Brain microvascular endothelial cell (primary cell): ENCODE results near the gene BAHD1.

ENCODE experiments used
- DNase-seq: peaks from one replicate; pipeline ENCODE4 v3.0.0-alpha.2; 2020
- H3K27ac ChIP-seq: fragments of 250-450 bp; sonication (Bioruptor Pico); 2 replicates; pipeline ENCODE4 v1.5.1; 2020; ENCODE audit warnings: mild to moderate bottlenecking, moderate library complexity
- H3K27me3 ChIP-seq: fragments of 250-450 bp; sonication (Bioruptor Pico); replicated peaks from 2 replicates; pipeline ENCODE4 v1.5.1; 2020; ENCODE audit warnings: mild to moderate bottlenecking
- H3K36me3 ChIP-seq: fragments of 250-450 bp; sonication (Bioruptor Pico); replicated peaks from 2 replicates; pipeline ENCODE4 v1.5.1; 2020; ENCODE audit warnings: mild to moderate bottlenecking
- H3K4me3 ChIP-seq: 2 replicates; pipeline ENCODE4 v1.5.1; 2011; ENCODE audit warnings: low read depth, mild to moderate bottlenecking, control low read depth, low read length, moderate library complexity
- CTCF ChIP-seq: IDR thresholded peaks from 2 replicates; pipeline ENCODE4 v1.5.1; 2011; ENCODE audit warnings: low read depth, mild to moderate bottlenecking, moderate library complexity, low read length, control low read depth, inconsistent platforms; ENCODE audit errors: missing control alignments
- in situ Hi-C: cut with HindIII; loops from 2 replicates; pipeline ENCODE4 v1.10.0; 2017; ENCODE audit warnings: low sequenced_read_pairs, low pct_ligation_motif_present

The BAHD1 gene

GRCh38 chr15:40513609-40514008 is 72.9 kb downstream of the BAHD1 start:
- no peak for DNase-seq
- in situ Hi-C loops, result no loop called here
- no peak for TF ChIP-seq CTCF
- H3K27ac ChIP-seq, result no peak overlapping the region
- no peaks in the 10 kb centered on the region for H3K36me3 ChIP-seq
- no peak overlapping the region for H3K4me3 ChIP-seq
- no peaks in the 10 kb centered on the region for H3K27me3 ChIP-seq

GRCh38 chr15:40516322-40516721 is 75.6 kb downstream of the BAHD1 start:
- Histone ChIP-seq H3K27ac (no peak overlapping the region), H3K4me3 (no peak overlapping the region), H3K36me3 (no peaks in the 10 kb centered on the region), H3K27me3 (no peaks in the 10 kb centered on the region)
- TF ChIP-seq CTCF, result no peak
- no peak for DNase-seq
- in situ Hi-C loops, result no loop called here
